Stimulated activated CD4-positive, alpha-beta T cell treated with anti-CD3 and anti-CD28 coated beads, Interleukin-15, amount 100 ng/mL, for 1 hour (primary cell): ENCODE measurements around the gene DBF4.
"Not testable (repeated sequence)": the region's sequence is repeated elsewhere in the genome, so short reads cannot be mapped to it uniquely, and the experiment has no call there.

ENCODE experiments used
- DNase-seq, 2 donors: peaks; one replicate each; pipeline ENCODE4 v3.0.0-alpha.2; 2020; ENCODE audit warnings: low read depth in 1 of 2, low spot score in 1 of 2

Gene DBF4

DNA sequence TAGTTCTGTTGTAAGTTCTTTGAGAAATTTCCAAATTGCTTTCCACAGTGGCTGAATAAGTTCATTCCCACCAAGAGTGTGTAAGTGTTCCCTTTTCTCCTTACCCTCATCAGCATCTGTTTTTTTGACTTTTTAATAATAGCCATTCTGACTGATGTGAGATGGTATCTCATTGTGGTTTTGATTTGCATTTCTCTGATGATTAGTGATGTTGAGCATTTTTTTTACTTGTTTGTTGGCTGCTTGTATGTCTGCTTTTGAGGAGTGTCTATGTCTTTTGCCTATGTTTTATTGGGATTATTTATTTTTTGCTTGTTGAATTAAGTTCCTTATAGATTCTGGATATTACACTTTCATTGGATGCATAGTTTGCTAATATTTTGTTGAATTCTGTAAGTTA is 69.6 kb downstream of the DBF4 start:
- not testable (repeated sequence) for DNase-seq

DNA sequence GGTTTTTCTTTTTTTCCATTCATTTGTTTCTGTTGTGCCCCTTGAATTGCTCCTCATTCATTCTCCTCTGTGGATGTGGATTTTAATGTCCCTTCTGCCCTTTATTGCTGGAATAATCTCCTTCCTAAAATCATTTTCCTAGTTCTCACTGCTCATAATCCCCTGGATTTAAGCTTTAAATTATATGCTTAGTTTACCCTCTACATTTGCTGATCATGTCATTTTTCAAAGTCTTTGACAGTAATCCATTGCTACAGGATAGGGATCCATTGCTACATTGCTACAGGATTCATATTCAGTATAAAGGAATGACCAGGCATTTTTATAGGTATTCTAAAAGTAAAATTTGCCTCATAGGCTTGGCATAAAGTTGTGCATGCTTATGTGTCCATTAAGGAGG is 72.1 kb downstream of the DBF4 start:
- no peak for DNase-seq
